Smooth muscle cell (in vitro differentiated cells): Measurements from ENCODE around the gene TEDC1. TPM values are rescaled to one million over a fixed set of nuclear protein-coding genes. Genes with fewer than 3 reads are reported as not detected.

Source experiments
- DNase-seq: peaks from one replicate; lab custom pipeline; 2025; ENCODE audit not compliant: unreplicated experiment; lab: John Stamatoyannopoulos, UW
- H2AFZ ChIP-seq: fragments of 200-600 bp; sonication (generic); 2 replicates; pipeline ENCODE4 v1.6.0; 2016; ENCODE audit warnings: antibody characterized with exemption, low read depth, mild to moderate bottlenecking
- H3F3A ChIP-seq: fragments of 200-600 bp; sonication (generic); 2 replicates; pipeline ENCODE4 v1.6.0; 2017; ENCODE audit warnings: antibody characterized with exemption, low read depth
- H3K27ac ChIP-seq: fragments of 200-600 bp; sonication (generic); 2 replicates; pipeline ENCODE4 v1.5.1; 2016; ENCODE audit warnings: low read depth, mild to moderate bottlenecking
- H3K27me3 ChIP-seq: fragments of 200-600 bp; sonication (generic); 2 replicates; pipeline ENCODE4 v1.6.1; 2016; ENCODE audit warnings: low read depth, mild to moderate bottlenecking
- H3K36me3 ChIP-seq: fragments of 200-600 bp; sonication (generic); 2 replicates; pipeline ENCODE4 v1.5.1; 2016; ENCODE audit warnings: low read depth
- H3K4me1 ChIP-seq: fragments of 200-600 bp; sonication (generic); 2 replicates; pipeline ENCODE4 v1.5.1; 2016; ENCODE audit warnings: low read depth
- H3K4me2 ChIP-seq: fragments of 200-600 bp; sonication (generic); 2 replicates; pipeline ENCODE4 v1.6.0; 2016; ENCODE audit warnings: mild to moderate bottlenecking
- H3K4me3 ChIP-seq: fragments of 200-600 bp; sonication (generic); 2 replicates; pipeline ENCODE4 v1.5.1; 2016; ENCODE audit warnings: mild to moderate bottlenecking
- H3K79me2 ChIP-seq: fragments of 200-600 bp; sonication (generic); 2 replicates; pipeline ENCODE4 v1.6.0; 2016; ENCODE audit warnings: low read depth, mild to moderate bottlenecking
- H3K9ac ChIP-seq: fragments of 200-600 bp; sonication (generic); 2 replicates; pipeline ENCODE4 v1.6.0; 2016; ENCODE audit warnings: low read depth
- H3K9me3 ChIP-seq: fragments of 200-600 bp; sonication (generic); replicated peaks from 2 replicates; pipeline ENCODE4 v1.5.1; 2016; ENCODE audit warnings: low read depth
- H4K20me1 ChIP-seq: fragments of 200-600 bp; sonication (generic); 2 replicates; pipeline ENCODE4 v1.6.0; 2016; ENCODE audit warnings: low read depth
- CTCF ChIP-seq: fragments of 200-600 bp; sonication (generic); IDR thresholded peaks from 2 replicates; pipeline ENCODE4 v1.5.1; 2017; ENCODE audit warnings: borderline replicate concordance, mild to moderate bottlenecking, antibody characterized with exemption; ENCODE audit not compliant: insufficient read depth, poor library complexity, severe bottlenecking
- WGBS: methylation state at CpG from one replicate; pipeline ENCODE4 v1.1.7; 2016; ENCODE audit warnings: low lambda C conversion rate; 5-methylcytosine and 5-hydroxymethylcytosine counted together
- polyA plus RNA-seq: library from polyadenylated mRNA; unstranded; fragments of >200 nt; fragmentation: Nextera tagmentation; extraction: Ambion mirVana; gene quantifications from 2 replicates; pipeline ENCODE4 v1.2.1, GENCODE V29; 2016
- total RNA-seq: library from RNA; depleted of rRNA; stranded (reverse); fragments of >200 nt; gene quantifications from 2 replicates; pipeline ENCODE4 v1.2.3, GENCODE V29; 2014

TEDC1 gene
- total and polyA plus RNA-seq, 2 experiments from 2014 or later: 3.8 to 8.2 TPM

DNA sequence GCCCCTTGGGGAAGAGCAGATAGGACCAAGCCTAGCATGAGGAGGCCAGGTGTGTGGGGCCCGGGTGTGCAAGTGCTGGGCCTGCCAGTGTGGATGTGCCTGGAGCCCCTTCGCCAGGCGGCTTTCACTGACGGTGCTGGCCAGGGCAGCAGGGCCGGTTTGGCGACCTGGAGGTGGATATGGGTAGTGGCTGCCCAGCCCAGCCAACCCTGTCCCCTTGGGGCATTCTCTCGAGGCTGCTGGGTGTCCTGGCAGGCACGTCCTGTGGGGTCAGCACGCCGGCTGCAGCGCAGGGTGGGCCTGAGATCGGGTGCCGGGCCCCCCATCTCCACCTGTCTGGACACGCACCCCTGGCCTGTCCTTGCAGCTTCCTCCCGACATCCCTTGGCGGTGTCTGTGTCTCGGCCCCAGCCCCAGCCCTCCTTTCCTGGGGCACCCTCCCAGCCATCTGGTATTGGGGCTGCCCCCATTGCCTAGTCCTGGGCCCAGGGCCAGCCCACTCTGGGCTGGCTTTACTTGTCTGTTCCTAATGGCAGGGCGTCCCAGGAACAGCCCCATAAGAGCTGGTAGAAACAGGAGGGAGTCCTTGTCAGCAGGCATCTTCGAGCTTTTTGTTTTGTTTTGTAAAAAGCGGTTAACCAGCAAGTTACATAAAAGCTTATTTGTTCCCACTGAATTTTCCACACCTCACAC lies 23.7 kb upstream of the TEDC1 start:
- DNase-seq: no peak
- 80% methylated on average over 19 of the region's 20 CpGs for WGBS
- H3K4me1 ChIP-seq: no peaks in the 10 kb centered on the region

GRCh38 chr14:105467942-105468471 lies 23.0 kb upstream of the TEDC1 start:
- H3K4me1 ChIP-seq: no peaks in the 10 kb centered on the region
- no peak overlapping the region for H3K27ac ChIP-seq
- no peak for TF ChIP-seq CTCF
- WGBS: 96% methylated on average over 22 of the region's 22 CpGs
- H3K4me3 ChIP-seq: no peak overlapping the region
- H2AFZ ChIP-seq: no peak overlapping the region
- H3K4me2 ChIP-seq: no peak overlapping the region
- no peaks in the 10 kb centered on the region for H3K79me2 ChIP-seq
- H3K9me3 ChIP-seq: no peaks in the 10 kb centered on the region
- DNase-seq: no peak
- no peaks in the 10 kb centered on the region for H3K27me3 ChIP-seq
- H3F3A ChIP-seq: no peaks in the 10 kb centered on the region
- no peak overlapping the region for H3K9ac ChIP-seq
- no peaks in the 10 kb centered on the region for H3K36me3 ChIP-seq
- H4K20me1 ChIP-seq: peaks cover 10% of the 10 kb centered on the region

More for the DNA sequence above, 23.7 kb upstream of the TEDC1 start:
- Histone ChIP-seq H3K27me3 (no peaks in the 10 kb centered on the region), H3K4me3 (no peak overlapping the region), H4K20me1 (peaks cover 10% of the 10 kb centered on the region), H3F3A (no peaks in the 10 kb centered on the region), H2AFZ (no peak overlapping the region), H3K79me2 (no peaks in the 10 kb centered on the region), H3K27ac (no peak overlapping the region), H3K9ac (no peak overlapping the region), H3K36me3 (no peaks in the 10 kb centered on the region), H3K9me3 (no peaks in the 10 kb centered on the region), H3K4me2 (no peak overlapping the region)
- no peak for TF ChIP-seq CTCF

DNA sequence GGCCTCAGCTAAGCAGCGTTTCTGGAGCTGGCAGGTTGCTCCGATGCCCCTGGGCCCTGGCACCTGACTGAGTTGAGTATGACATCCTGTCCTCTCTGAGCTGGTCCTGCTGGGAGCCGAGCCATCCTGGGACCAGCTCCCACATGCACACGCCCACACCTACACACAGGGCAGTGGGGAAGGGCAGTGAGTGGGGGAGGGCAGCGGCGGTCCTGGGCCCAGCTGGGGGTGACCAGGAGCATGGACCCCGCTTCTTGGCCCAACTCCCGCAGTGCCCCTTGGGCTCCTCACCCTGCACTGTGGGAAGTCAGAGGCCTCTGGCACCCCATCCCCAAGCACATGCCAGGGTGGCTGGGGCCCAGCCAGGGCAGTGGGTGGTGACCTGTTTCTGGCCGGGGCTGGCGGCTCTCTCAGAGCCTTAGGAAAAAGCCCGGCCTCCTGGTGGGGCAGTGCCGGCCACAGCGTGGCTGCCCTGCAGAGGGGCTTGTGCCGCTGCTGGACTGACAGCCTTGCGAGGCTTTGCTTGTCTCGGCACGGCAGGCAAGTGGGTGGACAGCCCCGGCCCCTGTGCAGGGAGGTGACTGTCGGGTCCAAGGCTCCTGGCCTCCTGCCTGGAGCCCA lies 22.3 kb upstream of the TEDC1 start:
- Histone ChIP-seq H3K27me3 (no peaks in the 10 kb centered on the region), H4K20me1 (peaks cover 10% of the 10 kb centered on the region), H3F3A (no peaks in the 10 kb centered on the region), H2AFZ (no peak overlapping the region), H3K36me3 (no peaks in the 10 kb centered on the region), H3K79me2 (no peaks in the 10 kb centered on the region), H3K4me3 (no peak overlapping the region), H3K4me2 (no peak overlapping the region), H3K27ac (no peak overlapping the region), H3K4me1 (peaks cover 4% of the 10 kb centered on the region), H3K9ac (no peak overlapping the region), H3K9me3 (no peaks in the 10 kb centered on the region)
- WGBS: 97% methylated on average over 17 of the region's 19 CpGs
- no peak for TF ChIP-seq CTCF
- no peak for DNase-seq
